ENCODE results near the gene KAT2A.
A peak's percentile ranks its signal among the peaks of the same experiment; 100 is the strongest.

The KAT2A gene

GRCh38 chr17:42135151-42135550 lies 14.0 kb upstream of the KAT2A start:
- FAIRE-seq: no peak

GRCh38 chr17:42133461-42134041 lies 12.4 kb upstream of the KAT2A start:
- FAIRE-seq: no peak

- no peak for FAIRE-seq
These were observed 11.8 kb upstream of the KAT2A start for GRCh38 chr17:42132941-42133340.

GRCh38 chr17:42131981-42132432 lies 10.8 kb upstream of the KAT2A start:
- FAIRE-seq: no peak

- no peak for FAIRE-seq
These were observed 10.1 kb upstream of the KAT2A start for GRCh38 chr17:42131232-42131631.

GRCh38 chr17:42130310-42130936 lies 9.3 kb upstream of the KAT2A start:
- FAIRE-seq: no peak

- no peak for FAIRE-seq
These were observed 8.1 kb upstream of the KAT2A start for GRCh38 chr17:42129109-42129837.

- FAIRE-seq: no peak
These were observed 6.2 kb upstream of the KAT2A start for GRCh38 chr17:42127414-42127813.

GRCh38 chr17:42126836-42127235 lies 5.7 kb upstream of the KAT2A start:
- FAIRE-seq: no peak

- FAIRE-seq: no peak
These were observed 4.4 kb upstream of the KAT2A start for GRCh38 chr17:42125565-42125964.

- FAIRE-seq: no peak
These were observed 3.1 kb upstream of the KAT2A start for GRCh38 chr17:42124256-42124655.

GRCh38 chr17:42122371-42123303 lies 1.5 kb upstream of the KAT2A start, which contains the start of gene HSPB9:
HSPB9 (plus strand) TSS chr17:42122804; CDS start chr17:42122851, 47 bp downstream.
- no peak for FAIRE-seq

- FAIRE-seq: no peak
These were observed 902 bp downstream of the KAT2A start for GRCh38 chr17:42120161-42120769.

- no peak for FAIRE-seq
These were observed 1.9 kb downstream of the KAT2A start for GRCh38 chr17:42119301-42119700.

GRCh38 chr17:42118545-42118944 lies 2.6 kb downstream of the KAT2A start:
- FAIRE-seq: no peak

- no peak for FAIRE-seq
These were observed 3.0 kb downstream of the KAT2A start for GRCh38 chr17:42118126-42118510.

- no peak for FAIRE-seq
These were observed 3.6 kb downstream of the KAT2A start for GRCh38 chr17:42117397-42118125.

- peak; percentile 39 for FAIRE-seq
These were observed 4.3 kb downstream of the KAT2A start for GRCh38 chr17:42116705-42117396.

- no peak for FAIRE-seq
These were observed 7.0 kb downstream of the KAT2A start for GRCh38 chr17:42114118-42114517.

GRCh38 chr17:42113293-42114069 lies 7.7 kb downstream of the KAT2A start:
- no peak for FAIRE-seq

Measured in A204.1 (cell line).